ENCODE measurements around the gene FAM72A.
"Not testable (repeated sequence)": the region's sequence is repeated elsewhere in the genome, so short reads cannot be mapped to it uniquely, and the experiment has no call there.

DNA sequence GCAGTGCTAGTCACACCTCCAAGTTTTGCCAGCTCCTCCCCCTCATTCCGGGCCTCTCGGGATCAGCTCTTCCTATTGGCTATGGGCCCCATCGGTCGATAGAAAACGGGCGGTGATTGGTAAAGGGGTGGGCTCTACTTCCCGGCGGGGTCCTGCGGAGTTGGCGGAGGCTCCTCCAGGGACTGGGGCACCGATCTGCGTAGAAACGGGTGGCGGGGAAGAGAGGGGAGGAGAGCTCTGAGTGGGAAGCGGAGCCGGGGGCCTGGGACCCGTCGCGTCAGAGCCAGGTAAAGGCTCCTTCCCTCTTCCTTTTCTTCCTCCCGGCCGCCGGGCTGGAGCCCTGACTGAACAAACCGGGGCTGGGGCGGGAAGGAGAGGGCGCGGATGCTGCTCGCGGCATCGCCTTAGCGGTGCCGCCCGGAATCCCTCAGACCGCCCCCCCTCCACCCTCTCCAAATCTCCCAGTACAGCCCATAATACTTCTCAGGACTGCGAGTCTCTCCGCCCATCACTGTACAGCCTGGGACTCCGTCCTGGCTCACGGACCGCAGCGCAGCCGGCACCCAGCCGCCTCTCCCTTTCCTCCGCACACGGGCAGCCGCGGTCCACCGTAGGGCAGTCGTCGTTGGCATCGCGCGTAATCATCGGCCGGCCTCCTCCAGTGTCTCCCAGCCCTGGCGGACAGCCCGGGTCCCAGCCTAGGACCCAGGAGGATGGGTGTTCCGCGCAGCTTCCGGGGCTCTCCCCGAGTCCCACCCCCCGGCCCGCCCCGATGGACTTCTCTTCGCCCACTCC, 922 bp upstream of the FAM72A start, which contains the start of gene SRGAP2:
- TF ChIP-seq, protein P1, sequence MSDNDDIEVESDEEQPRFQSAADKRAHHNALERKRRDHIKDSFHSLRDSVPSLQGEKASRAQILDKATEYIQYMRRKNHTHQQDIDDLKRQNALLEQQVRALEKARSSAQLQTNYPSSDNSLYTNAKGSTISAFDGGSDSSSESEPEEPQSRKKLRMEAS (IDR thresholded peaks at IDR 0.05): not testable (repeated sequence)
- TF ChIP-seq, protein P2, sequence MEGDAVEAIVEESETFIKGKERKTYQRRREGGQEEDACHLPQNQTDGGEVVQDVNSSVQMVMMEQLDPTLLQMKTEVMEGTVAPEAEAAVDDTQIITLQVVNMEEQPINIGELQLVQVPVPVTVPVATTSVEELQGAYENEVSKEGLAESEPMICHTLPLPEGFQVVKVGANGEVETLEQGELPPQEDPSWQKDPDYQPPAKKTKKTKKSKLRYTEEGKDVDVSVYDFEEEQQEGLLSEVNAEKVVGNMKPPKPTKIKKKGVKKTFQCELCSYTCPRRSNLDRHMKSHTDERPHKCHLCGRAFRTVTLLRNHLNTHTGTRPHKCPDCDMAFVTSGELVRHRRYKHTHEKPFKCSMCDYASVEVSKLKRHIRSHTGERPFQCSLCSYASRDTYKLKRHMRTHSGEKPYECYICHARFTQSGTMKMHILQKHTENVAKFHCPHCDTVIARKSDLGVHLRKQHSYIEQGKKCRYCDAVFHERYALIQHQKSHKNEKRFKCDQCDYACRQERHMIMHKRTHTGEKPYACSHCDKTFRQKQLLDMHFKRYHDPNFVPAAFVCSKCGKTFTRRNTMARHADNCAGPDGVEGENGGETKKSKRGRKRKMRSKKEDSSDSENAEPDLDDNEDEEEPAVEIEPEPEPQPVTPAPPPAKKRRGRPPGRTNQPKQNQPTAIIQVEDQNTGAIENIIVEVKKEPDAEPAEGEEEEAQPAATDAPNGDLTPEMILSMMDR (IDR thresholded peaks at IDR 0.05 in 2 of 3, conservative IDR thresholded peaks at IDR 0.05 in 1 of 3; ENCODE audit: borderline replicate concordance in 1 of 3, insufficient read depth in 1 of 3, low read depth in 2 of 3, low read length in 2 of 3): not testable (repeated sequence)
- TF ChIP-seq POLR2A (IDR thresholded peaks at IDR 0.05; ENCODE audit: borderline replicate concordance, extremely low read depth, insufficient read depth, insufficient read length); YY1 (IDR thresholded peaks at IDR 0.05; ENCODE audit: extremely low read depth, insufficient replicate concordance, low read depth, low read length); EZH2 (IDR thresholded peaks at IDR 0.05); SRF (IDR thresholded peaks at IDR 0.05; ENCODE audit: low read depth); RAD21 (IDR thresholded peaks at IDR 0.05; ENCODE audit: low read depth); EZH2phosphoT487 (IDR thresholded peaks at IDR 0.05; ENCODE audit: borderline replicate concordance); JUND (IDR thresholded peaks at IDR 0.05): not testable (repeated sequence)
